PC-3 (cell line): Measurements from ENCODE around the gene VASH2. TPM values are rescaled to one million over a fixed set of nuclear protein-coding genes. Genes with fewer than 3 reads are reported as not detected.

ENCODE experiments used
- ATAC-seq: fragments of 200-7000 bp; cut with Tn5 transposase; 2 replicates; pipeline ENCODE4 v1.9.1; 2020; ENCODE audit warnings: mild to moderate bottlenecking, moderate library complexity
- BruUV-seq: library from RNA; stranded (reverse); fragments of 400-500 nt; replicated peaks from 2 replicates; lab custom pipeline; 2021; lab: Mats Ljungman, UMichigan
- CTCF ChIA-PET: fragments of 300-600 bp; sonication (Branson Sonifier 250); formaldehyde crosslinking; loops from one replicate; lab custom pipeline; 2022; ENCODE audit warnings: antibody characterized with exemption; lab: Charles Lee
- POLR2A ChIA-PET: fragments of 300-600 bp; sonication (Branson Sonifier 250); formaldehyde crosslinking; loops from one replicate; lab custom pipeline; 2022; ENCODE audit warnings: antibody characterized with exemption; ENCODE audit not compliant: unreplicated experiment; lab: Charles Lee
- DNase-seq: peaks from one replicate; pipeline ENCODE4 v3.0.0-alpha.2; 2015
- H2AFZ ChIP-seq: fragments of 300-600 bp; sonication (generic); 2 replicates; pipeline ENCODE4 v1.6.0; 2016; ENCODE audit warnings: antibody characterized with exemption, low read length
- H3F3A ChIP-seq: fragments of 300-600 bp; sonication (generic); one replicate; pipeline ENCODE4 v1.6.0; 2017; ENCODE audit warnings: antibody characterized with exemption, low read length, control low read depth, mild to moderate bottlenecking; ENCODE audit not compliant: unreplicated experiment
- H3K27ac ChIP-seq: fragments of 300-600 bp; sonication (generic); 2 replicates; pipeline ENCODE4 v1.5.1; 2016; ENCODE audit warnings: mild to moderate bottlenecking, low read length
- H3K27me3 ChIP-seq: fragments of 300-600 bp; sonication (generic); 2 replicates; pipeline ENCODE4 v1.6.1; 2016; ENCODE audit warnings: low read length, mixed read lengths
- H3K36me3 ChIP-seq: fragments of 300-600 bp; sonication (generic); 2 replicates; pipeline ENCODE4 v1.6.1; 2016; ENCODE audit warnings: low read depth, mixed run types, low read length, mixed read lengths
- H3K4me1 ChIP-seq: fragments of 300-600 bp; sonication (generic); 2 replicates; pipeline ENCODE4 v1.5.1; 2016; ENCODE audit warnings: low read length; ENCODE audit not compliant: insufficient read depth
- H3K4me2 ChIP-seq: fragments of 300-600 bp; sonication (generic); 2 replicates; pipeline ENCODE4 v1.6.0; 2016; ENCODE audit warnings: low read length
- H3K4me3 ChIP-seq: fragments of 300-600 bp; sonication (generic); 2 replicates; pipeline ENCODE4 v1.5.1; 2016; ENCODE audit warnings: mild to moderate bottlenecking, low read length, mixed read lengths
- H3K79me2 ChIP-seq: fragments of 300-600 bp; sonication (generic); 2 replicates; pipeline ENCODE4 v1.6.1; 2017; ENCODE audit warnings: low read length, mixed read lengths
- H3K9ac ChIP-seq: fragments of 300-600 bp; sonication (generic); 2 replicates; pipeline ENCODE4 v1.6.0; 2016; ENCODE audit warnings: mild to moderate bottlenecking, low read length
- H3K9me2 ChIP-seq: fragments of 300-600 bp; sonication (generic); replicated peaks from 2 replicates; pipeline ENCODE4 v1.6.1; 2016; ENCODE audit warnings: mixed run types, low read length, mixed read lengths
- H3K9me3 ChIP-seq: fragments of 300-600 bp; sonication (generic); 2 replicates; pipeline ENCODE4 v1.6.1; 2016; ENCODE audit warnings: low read length, mixed read lengths
- H4K20me1 ChIP-seq: fragments of 300-600 bp; sonication (generic); 2 replicates; pipeline ENCODE4 v1.6.1; 2016; ENCODE audit warnings: low read length, mixed read lengths
- EZH2 ChIP-seq: fragments of 300-600 bp; sonication (generic); IDR thresholded peaks from one replicate; pipeline ENCODE4 v1.6.1; 2017; ENCODE audit warnings: antibody characterized with exemption, mild to moderate bottlenecking, low read length; ENCODE audit not compliant: unreplicated experiment
- EZH2phosphoT487 ChIP-seq: fragments of 300-600 bp; sonication (generic); IDR thresholded peaks from 2 replicates; pipeline ENCODE4 v1.6.1; 2018; ENCODE audit warnings: mild to moderate bottlenecking, antibody characterized with exemption, low read length, borderline replicate concordance
- intact Hi-C: fragments of 100-400 bp; cut with micrococcal nuclease; formaldehyde crosslinking; loops from 2 replicates; pipeline ENCODE4 v1.9.0; 2023
- total RNA-seq: library from RNA; depleted of rRNA; stranded (reverse); fragments of >200 nt; gene quantifications from 2 replicates; pipeline ENCODE4 v1.2.3, GENCODE V29; 2014
- TF ChIP-seq, protein P1 (sequence below): fragments of 300-600 bp; sonication (generic); conservative IDR thresholded peaks from 2 replicates; pipeline ENCODE4 v1.5.1; 2017; ENCODE audit warnings: antibody characterized with exemption, low read depth, mild to moderate bottlenecking, low read length

Gene VASH2
- total RNA-seq, 1 experiment from 2014 or later: 4.7 TPM

DNA sequence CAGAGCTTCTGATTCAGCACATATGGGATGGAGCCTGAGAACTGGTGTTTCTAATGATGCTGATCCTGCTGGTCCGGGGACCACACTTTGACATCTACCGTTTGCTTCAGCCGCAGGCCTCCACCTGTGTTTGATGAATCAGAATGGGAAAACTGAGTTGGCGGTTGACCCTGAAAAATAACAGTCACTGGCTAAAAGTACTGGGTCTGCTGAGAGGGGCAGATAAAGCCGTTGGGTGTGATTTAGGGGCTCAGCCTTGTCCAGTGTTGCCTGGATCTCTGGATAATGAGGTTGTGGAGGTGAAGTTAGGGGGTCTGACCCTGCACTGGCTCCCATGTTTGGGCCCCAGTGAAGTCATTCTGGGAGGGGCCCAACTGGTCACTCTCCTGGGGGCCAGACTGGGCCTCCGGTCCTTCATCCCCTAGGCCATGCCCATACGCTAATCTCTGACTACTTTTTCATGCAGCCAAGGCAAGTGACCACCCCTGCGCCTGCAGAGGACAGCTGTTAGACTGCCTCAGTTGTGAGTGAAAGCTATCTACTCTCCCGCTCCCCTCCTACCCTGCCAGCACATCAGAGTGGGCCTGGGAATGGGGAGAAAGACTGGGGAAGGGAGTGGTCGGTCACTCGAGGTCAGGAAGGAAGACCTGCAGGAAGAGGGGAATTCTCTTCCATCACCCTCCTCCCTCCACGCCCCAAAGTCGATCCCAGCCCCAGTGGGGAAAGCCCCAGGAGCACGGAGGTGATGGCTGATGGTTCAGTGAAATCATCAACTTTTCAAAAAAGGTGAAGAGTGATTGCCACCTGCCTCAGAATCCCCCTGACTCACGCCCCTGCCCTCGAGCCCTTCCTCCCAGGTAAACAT is 27.7 kb downstream of the VASH2 start:
- Histone ChIP-seq H3K27ac (no peak overlapping the region), H2AFZ (no peak overlapping the region), H3F3A (no peaks in the 10 kb centered on the region), H3K4me3 (no peak overlapping the region), H3K9ac (no peak overlapping the region), H3K4me2 (no peak overlapping the region), H3K36me3 (no peaks in the 10 kb centered on the region), H4K20me1 (no peaks in the 10 kb centered on the region), H3K79me2 (no peaks in the 10 kb centered on the region), H3K9me2 (no peaks in the 10 kb centered on the region), H3K9me3 (no peaks in the 10 kb centered on the region), H3K4me1 (0 out of 2 replicates have a peak, but pooled peaks cover 3% of the 10 kb centered on the region), H3K27me3 (no peaks in the 10 kb centered on the region)
- DNase-seq (no peak), ATAC-seq (no peak)
- BruUV-seq: no TSS peak
- ChIA-PET POLR2A (no interaction called here), CTCF (no interaction called here)
- no peak for TF ChIP-seq EZH2
- TF ChIP-seq EZH2phosphoT487: no peak
- TF ChIP-seq, protein P1, sequence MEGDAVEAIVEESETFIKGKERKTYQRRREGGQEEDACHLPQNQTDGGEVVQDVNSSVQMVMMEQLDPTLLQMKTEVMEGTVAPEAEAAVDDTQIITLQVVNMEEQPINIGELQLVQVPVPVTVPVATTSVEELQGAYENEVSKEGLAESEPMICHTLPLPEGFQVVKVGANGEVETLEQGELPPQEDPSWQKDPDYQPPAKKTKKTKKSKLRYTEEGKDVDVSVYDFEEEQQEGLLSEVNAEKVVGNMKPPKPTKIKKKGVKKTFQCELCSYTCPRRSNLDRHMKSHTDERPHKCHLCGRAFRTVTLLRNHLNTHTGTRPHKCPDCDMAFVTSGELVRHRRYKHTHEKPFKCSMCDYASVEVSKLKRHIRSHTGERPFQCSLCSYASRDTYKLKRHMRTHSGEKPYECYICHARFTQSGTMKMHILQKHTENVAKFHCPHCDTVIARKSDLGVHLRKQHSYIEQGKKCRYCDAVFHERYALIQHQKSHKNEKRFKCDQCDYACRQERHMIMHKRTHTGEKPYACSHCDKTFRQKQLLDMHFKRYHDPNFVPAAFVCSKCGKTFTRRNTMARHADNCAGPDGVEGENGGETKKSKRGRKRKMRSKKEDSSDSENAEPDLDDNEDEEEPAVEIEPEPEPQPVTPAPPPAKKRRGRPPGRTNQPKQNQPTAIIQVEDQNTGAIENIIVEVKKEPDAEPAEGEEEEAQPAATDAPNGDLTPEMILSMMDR: no peak
- intact Hi-C loops: no loop called here

DNA sequence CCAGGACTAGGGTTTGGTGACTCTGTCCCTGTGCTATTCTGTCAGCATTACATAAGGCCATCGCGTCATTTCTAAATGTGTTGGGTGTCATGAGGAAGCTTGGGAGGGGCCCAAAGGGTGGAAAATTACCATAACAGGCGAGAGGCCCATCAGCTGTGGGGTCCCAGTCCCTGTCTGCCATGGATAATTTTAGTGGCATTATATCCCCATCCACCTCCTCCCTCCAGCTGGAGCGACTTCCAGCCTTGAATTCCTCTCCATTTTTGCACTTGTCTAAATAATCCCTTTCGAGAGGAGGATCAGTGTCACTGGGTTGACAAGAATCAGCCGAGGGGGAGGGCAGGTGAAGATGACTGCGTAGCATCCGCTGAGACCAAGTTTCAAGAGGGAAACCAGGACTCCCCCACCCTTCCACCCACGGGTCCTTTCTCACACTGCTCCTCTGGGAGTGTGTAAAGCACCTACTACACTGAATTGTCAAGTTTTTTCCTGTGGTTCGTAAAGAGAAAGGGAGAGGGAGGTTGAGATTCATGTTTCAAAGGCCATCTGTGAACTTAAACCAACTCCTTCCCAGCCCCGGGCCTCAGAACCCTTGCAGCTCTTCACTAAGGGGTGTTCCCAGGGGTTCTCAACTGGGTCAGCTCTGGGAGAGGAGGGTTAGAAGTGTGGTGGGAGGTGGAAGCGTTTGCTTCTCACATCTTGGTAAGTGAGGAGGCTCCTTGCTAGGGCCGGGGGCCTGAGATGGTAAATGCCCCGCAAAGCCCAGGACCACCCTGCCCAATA is 29.2 kb downstream of the VASH2 start:
- CTCF ChIA-PET: interaction anchor here (0.6 kb wide), 1 partner anchor 278 kb away, joined by 3 read pairs; no protein-coding TSS in a partner anchor
- ATAC-seq (no peak), DNase-seq (no peak)
- H3K4me2 ChIP-seq: no peak overlapping the region
- H3K4me1 ChIP-seq: no peaks in the 10 kb centered on the region
- no peaks in the 10 kb centered on the region for H3K9me3 ChIP-seq
- no peaks in the 10 kb centered on the region for H3K79me2 ChIP-seq
- no peaks in the 10 kb centered on the region for H3K9me2 ChIP-seq
- H3K27ac ChIP-seq: no peak overlapping the region
- BruUV-seq: no TSS peak
- no peaks in the 10 kb centered on the region for H3K36me3 ChIP-seq
- TF ChIP-seq EZH2 (no peak), EZH2phosphoT487 (no peak)
- TF ChIP-seq, protein P1: no peak
- POLR2A ChIA-PET: no interaction called here
- no peaks in the 10 kb centered on the region for H4K20me1 ChIP-seq
- H3K9ac ChIP-seq: no peak overlapping the region
- no peak overlapping the region for H3K4me3 ChIP-seq
- intact Hi-C loops: no loop called here
- no peak overlapping the region for H2AFZ ChIP-seq
- no peaks in the 10 kb centered on the region for H3K27me3 ChIP-seq
- H3F3A ChIP-seq: no peaks in the 10 kb centered on the region
